Endothelial cell of umbilical vein (primary cell): ENCODE measurements around the gene HLA-DQA1. TPM values are rescaled to one million over a fixed set of nuclear protein-coding genes. Genes with fewer than 3 reads are reported as not detected.

Experiments used
- BruUV-seq: library from RNA; stranded (reverse); fragments of 400-500 nt; replicated peaks from 2 replicates; lab custom pipeline; 2021; lab: Mats Ljungman, UMichigan
- CTCF ChIA-PET: fragments of 300-600, 350-600 bp; sonication (Branson Sonifier 250); formaldehyde crosslinking; loops from one replicate; lab custom pipeline; 2021; ENCODE audit warnings: antibody characterized with exemption, inconsistent platforms; lab: Charles Lee
- POLR2A ChIA-PET: fragments of 300-600, 350-600 bp; sonication (Branson Sonifier 250); formaldehyde crosslinking; loops from one replicate; lab custom pipeline; 2021; ENCODE audit warnings: antibody characterized with exemption, inconsistent platforms; lab: Charles Lee
- DNase-seq: peaks from one replicate; pipeline ENCODE4 v3.0.0-alpha.2; 2011; ENCODE audit warnings: low read depth, low spot score
- FAIRE-seq: peaks from 2 replicates; lab custom pipeline; 2011; peaks lifted over from hg19 to GRCh38; lab: Jason Lieb, UNC
- H2AFZ ChIP-seq: 2 replicates; pipeline ENCODE4 v1.6.0; 2012; ENCODE audit warnings: low read depth, low read length, control low read depth, inconsistent platforms
- H3K27ac ChIP-seq: 2 replicates; pipeline ENCODE4 v1.5.1; 2011; ENCODE audit warnings: low read depth, mild to moderate bottlenecking, control low read depth, low read length, moderate library complexity; ENCODE audit not compliant: insufficient read depth
- H3K27me3 ChIP-seq, 2 experiments: 2 replicates each; pipeline versions ENCODE4 v1.6.0 to v1.6.1; 2011; ENCODE audit warnings: low read length in 2 of 2, mixed read lengths in 1 of 2; ENCODE audit not compliant: control insufficient read depth in 2 of 2, insufficient read depth in 2 of 2
- H3K36me3 ChIP-seq, 2 experiments: 2 replicates in 1 of 2; 3 replicates in 1 of 2; pipeline ENCODE4 v1.5.1; 2011; ENCODE audit warnings: low read length in 2 of 2, mild to moderate bottlenecking in 1 of 2, moderate library complexity in 1 of 2; ENCODE audit not compliant: control insufficient read depth in 2 of 2, insufficient read depth in 2 of 2; ENCODE audit errors: extremely low read depth in 1 of 2
- H3K4me1 ChIP-seq: 3 replicates; pipeline ENCODE4 v1.5.1; 2011; ENCODE audit warnings: mild to moderate bottlenecking, low read length; ENCODE audit not compliant: control insufficient read depth, insufficient read depth; ENCODE audit errors: extremely low read depth
- H3K4me2 ChIP-seq: 2 replicates; pipeline ENCODE4 v1.6.1; 2011; ENCODE audit warnings: low read length, control low read depth, mixed read lengths; ENCODE audit not compliant: insufficient read depth
- H3K4me3 ChIP-seq, 3 experiments: fragments of 200-600 bp in 1 of 3; sonication (generic), shearing (Covaris generic) in 1 of 3; replicated peaks in 1 of 3; 2 replicates each; pipeline ENCODE4 v1.5.1; 2011 to 2016; ENCODE audit warnings: control low read depth in 3 of 3, low read length in 3 of 3, mild to moderate bottlenecking in 2 of 3, inconsistent platforms in 1 of 3, low read depth in 1 of 3, moderate library complexity in 1 of 3; ENCODE audit not compliant: insufficient read depth in 1 of 3
- H3K79me2 ChIP-seq: 2 replicates; pipeline ENCODE4 v1.6.0; 2012; ENCODE audit warnings: low read length, inconsistent platforms; ENCODE audit not compliant: control insufficient read depth, insufficient read depth
- H3K9ac ChIP-seq: replicated peaks from 2 replicates; pipeline ENCODE3; 2011; ENCODE audit warnings: low read length, control low read depth; ENCODE audit not compliant: insufficient read depth; ENCODE audit errors: extremely low read depth
- H3K9me1 ChIP-seq: replicated peaks from 3 replicates; pipeline ENCODE4 v1.6.0; 2011; ENCODE audit warnings: mild to moderate bottlenecking, low read length; ENCODE audit not compliant: control insufficient read depth, insufficient read depth; ENCODE audit errors: extremely low read depth
- H3K9me3 ChIP-seq: replicated peaks from 2 replicates; pipeline ENCODE4 v1.5.1; 2012; ENCODE audit warnings: low read length, inconsistent platforms; ENCODE audit not compliant: control insufficient read depth, insufficient read depth
- H4K20me1 ChIP-seq: replicated peaks from 2 replicates; pipeline ENCODE3; 2011; ENCODE audit warnings: mild to moderate bottlenecking, low read length; ENCODE audit not compliant: control insufficient read depth, insufficient read depth; ENCODE audit errors: extremely low read depth
- CTCF ChIP-seq, 2 donors: IDR thresholded peaks; 1 replicate in 1 of 2; 2 replicates in 1 of 2; pipeline ENCODE4 v1.5.1; 2011; ENCODE audit warnings: low read length in 2 of 2, mild to moderate bottlenecking in 2 of 2, moderate library complexity in 2 of 2, control low read depth in 1 of 2, inconsistent platforms in 1 of 2, low read depth in 1 of 2; ENCODE audit not compliant: insufficient read depth in 1 of 2; ENCODE audit errors: extremely low read depth in 1 of 2
- EZH2 ChIP-seq: IDR thresholded peaks from 2 replicates; pipeline ENCODE4 v1.6.1; 2012; ENCODE audit warnings: borderline replicate concordance, low read depth, mild to moderate bottlenecking, moderate library complexity, low read length, inconsistent platforms; ENCODE audit not compliant: severe bottlenecking
- FOS ChIP-seq: IDR thresholded peaks from 2 replicates; pipeline ENCODE4 v1.6.1; 2011; ENCODE audit warnings: mild to moderate bottlenecking, low read length, moderate library complexity, borderline replicate concordance; ENCODE audit not compliant: insufficient read depth
- GATA2 ChIP-seq: IDR thresholded peaks from 2 replicates; pipeline ENCODE4 v1.7.0; 2011; ENCODE audit warnings: low read depth, mild to moderate bottlenecking, moderate library complexity, mixed read lengths, low read length; ENCODE audit not compliant: insufficient read length, insufficient read depth
- JUN ChIP-seq: IDR thresholded peaks from 2 replicates; pipeline ENCODE4 v1.6.1; 2011; ENCODE audit warnings: borderline replicate concordance, low read depth; ENCODE audit not compliant: insufficient read length, insufficient read depth
- MAX ChIP-seq: IDR thresholded peaks from 2 replicates; pipeline ENCODE4 v1.6.1; 2011; ENCODE audit not compliant: insufficient read depth, insufficient read length
- MYC ChIP-seq: IDR thresholded peaks from one replicate; pipeline ENCODE4 v1.6.1; 2011; ENCODE audit warnings: mild to moderate bottlenecking, low read depth, low read length
- POLR2A ChIP-seq: IDR thresholded peaks from 2 replicates; pipeline ENCODE4 v1.6.1; 2012; ENCODE audit warnings: low read depth, mild to moderate bottlenecking, control low read depth, low read length
- POLR2AphosphoS5 ChIP-seq: IDR thresholded peaks from 2 replicates; pipeline ENCODE4 v1.6.1; 2012; ENCODE audit warnings: low read depth, mild to moderate bottlenecking, control low read depth, low read length, moderate library complexity; ENCODE audit not compliant: insufficient read depth
- dilution Hi-C: fragments of 300-500 bp; cut with MboI; formaldehyde crosslinking; loops from one replicate; pipeline ENCODE4 v1.15.0; 2019; ENCODE audit warnings: low sequenced_read_pairs; ENCODE audit not compliant: extremely low pct_ligation_motif_present
- intact Hi-C: fragments of 100-400 bp; cut with micrococcal nuclease; formaldehyde crosslinking; loops from one replicate; pipeline ENCODE4 v1.10.0; 2022
- polyA plus RNA-seq, 4 experiments: library from polyadenylated mRNA; depleted of rRNA in 3 of 4; stranded (reverse) in 3 of 4; unstranded in 1 of 4; fragments of >200 nt; gene quantifications; 2 replicates each; pipeline versions ENCODE4 v1.2.1 to v1.2.3, GENCODE V29; 2011 to 2012; ENCODE audit warnings: missing spikeins in 1 of 4
- total RNA-seq: library from RNA; stranded (reverse); gene quantifications from 2 replicates; pipeline ENCODE4 v1.2.3, GENCODE V29; 2021

The HLA-DQA1 gene
- total and polyA plus RNA-seq, 2 donors (not counting 3 experiments of a cell fraction or from before 2014, with no cell fraction given) = not detected

- Histone ChIP-seq H2AFZ (no peak overlapping the region), H3K4me3 (no peak overlapping the region), H3K27me3 (peaks cover 0 to 4% of the 10 kb centered on the region in 2 experiments), H3K9me1 (no peaks in the 10 kb centered on the region), H3K9me3 (no peaks in the 10 kb centered on the region), H3K4me1 (no peaks in the 10 kb centered on the region), H4K20me1 (no peaks in the 10 kb centered on the region), H3K79me2 (no peaks in the 10 kb centered on the region), H3K36me3 (no peaks in the 10 kb centered on the region), H3K4me2 (no peak overlapping the region), H3K27ac (no peak overlapping the region), H3K9ac (no peak overlapping the region)
- intact Hi-C loops = no loop called here
- FAIRE-seq (no peak), DNase-seq (no peak)
- TF ChIP-seq JUN (no peak), POLR2A (no peak), MAX (no peak), EZH2 (no peak), POLR2AphosphoS5 (no peak), FOS (no peak), CTCF (IDR thresholded peaks at IDR 0.05; ENCODE audit: extremely low read depth in 1 of 2, insufficient read depth in 1 of 2, low read depth in 1 of 2, low read length in 2 of 2) (no peak), MYC (no peak), GATA2 (no peak)
- no TSS peak for BruUV-seq
- ChIA-PET CTCF (no interaction called here), POLR2A (no interaction called here)
- dilution Hi-C loops = no loop called here
Measured at GRCh38 chr6:32680055-32680454, 42.8 kb downstream of the HLA-DQA1 start.
